DMS114 treated with DMSO at 0.1 percent for 48 hours (cell line): ENCODE data around the gene LMBR1.
"Not testable (repeated sequence)": the region's sequence is repeated elsewhere in the genome, so short reads cannot be mapped to it uniquely, and the experiment has no call there.

ENCODE experiments used
- DNase-seq: peaks from one replicate; lab custom pipeline; 2025; ENCODE audit not compliant: unreplicated experiment; lab: John Stamatoyannopoulos, UW

LMBR1 gene

GRCh38 chr7:156907656-156908055 lies 14.7 kb upstream of the LMBR1 start:
- no peak for DNase-seq

DNA sequence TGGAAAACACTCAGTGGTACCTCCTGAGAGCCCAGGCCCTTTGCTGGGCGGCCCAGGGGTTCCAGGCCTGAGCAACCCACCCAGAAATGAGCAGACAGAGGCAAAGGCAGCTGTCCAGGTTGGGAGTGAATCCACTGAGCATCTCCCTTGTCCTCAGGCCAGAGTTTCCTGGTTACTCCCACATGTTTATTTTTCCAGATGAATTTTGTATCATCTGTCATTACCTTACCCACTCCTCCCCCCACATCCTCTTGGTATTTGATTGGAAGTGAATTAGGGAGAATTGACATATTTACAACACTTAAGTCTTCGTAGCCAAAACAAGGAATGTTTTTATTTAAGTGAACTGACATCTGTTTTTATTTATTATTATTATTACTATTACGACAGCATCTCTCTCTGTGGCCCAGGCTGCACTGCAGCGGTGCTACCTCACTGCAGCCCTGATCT lies 13.2 kb upstream of the LMBR1 start:
- no peak for DNase-seq

- no peak for DNase-seq
These were observed 10.4 kb upstream of the LMBR1 start for GRCh38 chr7:156903232-156903909.

GRCh38 chr7:156900093-156900492 lies 7.1 kb upstream of the LMBR1 start:
- not testable (repeated sequence) for DNase-seq

DNA sequence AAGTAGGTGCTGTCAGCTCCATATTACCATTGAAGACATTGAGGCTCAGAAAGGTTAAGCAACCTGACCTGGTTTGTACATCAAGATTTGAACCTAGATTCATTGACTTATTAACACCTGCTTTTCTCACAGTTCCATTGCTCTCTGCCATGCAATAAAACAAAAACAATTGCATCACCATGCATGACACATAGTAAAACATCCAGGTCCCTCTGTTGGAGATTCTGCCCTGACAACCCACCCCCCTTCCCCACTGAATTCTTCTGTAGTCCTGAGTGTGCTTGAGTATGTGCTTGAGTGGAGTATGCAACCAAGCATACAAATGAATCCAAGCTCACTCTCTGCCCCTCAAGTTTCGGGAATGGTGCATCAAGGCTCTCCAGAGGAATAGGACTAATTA lies 6.0 kb upstream of the LMBR1 start:
- DNase-seq, result no peak

- no peak for DNase-seq
These were observed 4.7 kb upstream of the LMBR1 start for GRCh38 chr7:156897673-156898072.

DNA sequence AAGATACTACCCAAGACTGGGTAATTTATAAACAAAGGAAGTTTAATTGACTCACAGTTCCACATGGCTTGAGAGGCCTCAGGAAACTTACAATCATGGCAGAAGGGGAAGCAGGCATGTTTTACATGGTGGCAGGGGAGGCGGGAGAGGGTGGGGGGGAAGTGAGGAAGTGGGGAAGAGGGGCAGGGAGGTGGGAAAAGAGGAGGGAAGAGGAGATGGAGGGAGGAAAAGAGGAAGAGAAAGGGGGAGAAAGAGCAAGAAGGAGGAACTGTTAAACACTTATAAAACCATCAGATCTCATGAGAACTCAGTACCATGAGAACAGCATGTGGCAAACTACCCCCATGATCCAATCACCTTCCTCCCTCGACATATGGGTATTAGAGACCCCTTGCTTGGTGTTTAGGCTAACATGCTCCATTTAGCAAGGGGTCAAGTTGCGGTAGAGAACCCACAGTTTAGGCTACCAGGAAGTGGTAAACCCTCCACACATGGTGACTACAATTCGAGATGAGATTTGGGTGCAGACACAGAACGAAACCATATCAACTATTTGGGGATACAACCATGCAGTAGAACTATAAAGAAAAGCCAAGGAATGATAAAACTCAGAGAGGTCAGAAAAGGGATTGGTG lies 3.5 kb upstream of the LMBR1 start:
- no peak for DNase-seq

- no peak for DNase-seq
These were observed 2.2 kb upstream of the LMBR1 start for GRCh38 chr7:156895024-156895780.

GRCh38 chr7:156892081-156892800 lies 742 bp downstream of the LMBR1 start:
- DNase-seq, result no peak

DNA sequence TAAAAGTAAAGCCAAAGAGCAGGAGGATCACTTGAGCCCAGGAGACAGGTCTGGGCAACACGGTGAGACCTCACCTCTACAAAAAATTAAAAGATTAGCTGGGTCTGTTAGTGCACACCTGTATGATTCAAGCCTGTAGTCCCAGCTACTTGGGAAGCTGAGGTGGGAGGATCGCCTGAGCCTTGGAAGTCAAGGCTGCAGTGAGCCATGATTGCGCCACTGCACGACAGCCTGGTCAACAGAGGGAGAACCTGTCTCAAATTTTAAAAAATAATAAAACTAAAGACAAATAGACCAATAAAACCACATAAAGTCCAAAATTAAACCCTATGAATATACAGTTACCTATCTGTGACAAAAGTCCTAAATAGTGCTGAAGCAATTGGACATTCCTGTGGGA lies 3.2 kb downstream of the LMBR1 start:
- DNase-seq, result no peak

DNA sequence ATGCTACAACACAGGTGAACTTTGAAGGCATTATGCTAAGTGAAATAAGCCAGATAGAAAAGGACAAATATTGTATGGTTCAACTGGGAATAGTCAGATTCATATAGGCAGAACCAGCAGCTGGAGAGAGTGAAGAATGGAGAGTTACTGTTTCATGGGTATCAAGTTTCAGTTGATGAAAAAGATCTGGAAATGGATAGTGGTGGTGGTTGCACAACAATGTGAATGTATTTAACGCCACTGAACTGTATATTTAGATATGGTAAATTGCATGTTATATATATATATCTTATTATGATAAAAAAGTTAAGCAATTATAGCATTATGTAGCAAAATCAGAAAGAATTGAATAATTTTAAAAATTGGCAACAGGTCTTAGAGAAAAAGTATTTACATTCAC lies 3.9 kb downstream of the LMBR1 start:
- DNase-seq, result no peak

DNA sequence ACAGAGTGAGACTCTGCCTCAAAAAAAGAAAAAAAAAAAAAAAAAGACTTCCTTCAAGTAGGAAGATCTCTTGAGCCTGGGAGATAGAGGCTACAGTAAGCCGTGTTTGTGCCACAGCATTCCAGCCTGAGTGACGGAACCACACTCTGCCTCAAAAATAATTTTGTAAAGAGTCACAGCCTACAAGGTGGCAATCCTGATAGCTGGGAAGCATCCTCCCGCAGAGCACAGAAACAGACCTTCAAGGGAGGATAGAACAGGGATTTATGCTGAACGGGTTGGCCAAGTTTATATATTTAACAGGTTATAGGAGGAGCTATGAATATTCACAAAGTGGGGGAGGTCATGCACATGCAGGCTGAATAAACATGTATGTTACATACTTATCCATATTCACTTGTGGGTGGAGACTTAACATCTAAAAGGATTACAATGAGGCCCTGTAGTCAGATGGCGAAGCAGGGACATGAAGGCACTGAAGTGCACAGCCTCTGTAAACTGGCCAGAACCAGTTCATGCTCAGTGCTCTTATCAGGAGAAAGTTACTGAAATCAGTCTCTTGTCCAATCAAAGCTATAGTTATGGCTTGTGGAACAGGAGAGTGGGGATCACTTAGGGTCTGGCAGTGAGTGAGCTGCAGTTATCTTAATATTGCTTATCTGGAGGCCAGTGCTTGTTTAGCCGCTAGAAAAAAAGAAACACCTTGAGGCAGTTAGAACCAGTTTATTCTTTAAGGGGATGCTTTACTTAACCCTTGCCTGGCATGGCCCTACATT lies 6.8 kb downstream of the LMBR1 start:
- no peak for DNase-seq

GRCh38 chr7:156881679-156882078 lies 11.3 kb downstream of the LMBR1 start:
- DNase-seq, result no peak

DNA sequence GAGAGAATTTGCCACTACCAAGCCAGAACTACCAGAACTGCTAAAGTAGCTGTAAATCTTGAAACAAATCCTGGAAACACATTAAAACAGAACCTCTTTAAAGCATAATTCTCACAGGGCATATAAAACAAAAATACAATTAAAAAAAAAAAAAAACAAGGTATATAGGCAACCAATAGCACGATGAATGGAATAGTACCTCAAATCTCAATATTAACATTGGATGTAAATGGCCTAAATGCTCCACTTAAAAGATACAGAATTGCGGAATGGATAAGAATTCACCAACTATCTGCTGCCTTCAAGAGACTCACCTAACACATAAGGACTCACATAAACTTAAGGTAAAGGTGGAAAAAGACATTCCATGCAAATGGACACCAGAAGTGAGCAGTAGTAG lies 17.2 kb downstream of the LMBR1 start:
- no peak for DNase-seq

DNA sequence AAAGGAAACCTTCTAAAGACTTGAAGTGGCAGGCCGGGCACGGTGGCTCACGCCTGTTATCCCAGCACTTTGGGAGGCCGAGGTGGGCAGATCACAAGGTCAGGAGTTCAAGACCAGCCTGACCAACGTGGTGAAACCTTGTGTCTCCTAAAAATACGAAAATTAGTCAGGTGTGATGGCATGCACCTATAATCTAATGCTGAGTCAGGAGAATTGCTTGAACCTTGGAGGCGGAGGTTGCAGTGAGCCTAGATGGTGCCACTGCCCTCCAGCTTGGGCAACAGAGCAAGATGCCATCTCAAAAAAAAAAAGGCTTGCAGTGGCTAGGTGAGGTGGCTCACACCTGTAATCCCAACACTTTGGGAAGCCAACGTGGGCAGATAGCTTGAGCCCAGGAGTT lies 24.6 kb downstream of the LMBR1 start:
- DNase-seq, result not testable (repeated sequence)

DNA sequence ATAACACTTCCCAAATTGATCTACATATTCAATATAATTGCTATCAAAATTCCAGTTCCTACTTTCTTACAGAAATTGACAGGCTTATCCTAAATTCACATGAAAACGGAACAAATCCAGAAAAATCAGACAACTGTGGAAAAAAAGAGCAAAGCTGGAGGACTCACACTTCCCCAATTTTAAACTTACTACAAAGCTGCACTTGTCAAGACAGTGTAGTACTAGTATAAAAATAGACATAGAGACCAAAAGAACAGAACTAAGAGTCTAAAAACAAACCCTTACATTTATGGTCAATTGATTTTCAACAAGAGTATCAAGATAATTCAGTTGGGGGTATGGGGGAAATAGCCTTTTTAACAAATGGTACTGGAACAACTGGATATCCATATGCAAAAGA lies 27.5 kb downstream of the LMBR1 start:
- DNase-seq, result no peak

- not testable (repeated sequence) for DNase-seq
These were observed 31.0 kb downstream of the LMBR1 start for GRCh38 chr7:156862022-156862421.

GRCh38 chr7:156861212-156861611 lies 31.8 kb downstream of the LMBR1 start:
- DNase-seq, result no peak

GRCh38 chr7:156860099-156860498 lies 32.9 kb downstream of the LMBR1 start:
- DNase-seq, result not testable (repeated sequence)

GRCh38 chr7:156858523-156858922 lies 34.5 kb downstream of the LMBR1 start:
- no peak for DNase-seq

- DNase-seq, result no peak
These were observed 35.2 kb downstream of the LMBR1 start for GRCh38 chr7:156857757-156858156.
